Caco-2 (cell line): Measurements from ENCODE around the gene ASL. TPM values are rescaled to one million over a fixed set of nuclear protein-coding genes. Genes with fewer than 3 reads are reported as not detected.
"Not testable (repeated sequence)": the region's sequence is repeated elsewhere in the genome, so short reads cannot be mapped to it uniquely, and the experiment has no call there.

Source experiments
- BruUV-seq: library from RNA; stranded (reverse); fragments of 400-500 nt; replicated peaks from 2 replicates; lab custom pipeline; 2021; lab: Mats Ljungman, UMichigan
- CTCF ChIA-PET: fragments of 300-600 bp; sonication (Branson Sonifier 250); formaldehyde crosslinking; loops from one replicate; lab custom pipeline; 2022; ENCODE audit warnings: antibody characterized with exemption; lab: Charles Lee
- POLR2A ChIA-PET: fragments of 300-600 bp; sonication (Branson Sonifier 250); formaldehyde crosslinking; loops from one replicate; lab custom pipeline; 2022; ENCODE audit warnings: antibody characterized with exemption; lab: Charles Lee
- DNase-seq, 2 experiments: peaks; one replicate each; pipeline versions ENCODE4 v3.0.0 to v3.0.0-alpha.2; 2020 to 2022
- H3K27me3 ChIP-seq: replicated peaks from 2 replicates; pipeline ENCODE4 v1.6.0; 2011; ENCODE audit warnings: low read length; ENCODE audit not compliant: control insufficient read depth, insufficient read depth
- H3K36me3 ChIP-seq: 2 replicates; pipeline ENCODE4 v1.5.1; 2011; ENCODE audit warnings: low read length; ENCODE audit not compliant: control insufficient read depth, insufficient read depth
- H3K4me1 ChIP-seq: fragments of 250-450 bp; sonication (Bioruptor Pico); 2 replicates; pipeline ENCODE4 v1.5.1; 2020; ENCODE audit warnings: mild to moderate bottlenecking
- H3K4me3 ChIP-seq: 2 replicates; pipeline ENCODE4 v1.5.1; 2011; ENCODE audit warnings: low read depth, mild to moderate bottlenecking, control low read depth, low read length
- H3K9me3 ChIP-seq: fragments of 250-450 bp; sonication (Bioruptor Pico); 2 replicates; pipeline ENCODE4 v1.5.1; 2020; ENCODE audit warnings: mild to moderate bottlenecking, moderate library complexity
- H3K27ac Mint-ChIP-seq: one replicate; pipeline ENCODE4 v1.8.0; 2022; ENCODE audit warnings: mixed read lengths; ENCODE audit not compliant: unreplicated experiment
- H3K27me3 Mint-ChIP-seq: one replicate; pipeline ENCODE4 v1.8.0; 2022; ENCODE audit warnings: mixed read lengths; ENCODE audit not compliant: insufficient read depth, unreplicated experiment
- H3K36me3 Mint-ChIP-seq: one replicate; pipeline ENCODE4 v1.8.0; 2022; ENCODE audit warnings: mild to moderate bottlenecking, mixed read lengths; ENCODE audit not compliant: insufficient read depth, unreplicated experiment
- H3K4me1 Mint-ChIP-seq: one replicate; pipeline ENCODE4 v1.8.0; 2022; ENCODE audit warnings: low read depth, mixed read lengths; ENCODE audit not compliant: unreplicated experiment
- H3K4me3 Mint-ChIP-seq: one replicate; pipeline ENCODE4 v1.8.0; 2022; ENCODE audit warnings: mild to moderate bottlenecking, moderate library complexity, mixed read lengths; ENCODE audit not compliant: unreplicated experiment
- H3K9me3 Mint-ChIP-seq: one replicate; pipeline ENCODE4 v1.8.0; 2022; ENCODE audit warnings: mixed read lengths; ENCODE audit not compliant: unreplicated experiment
- intact Hi-C: fragments of 100-400 bp; cut with micrococcal nuclease; formaldehyde crosslinking; loops from one replicate; pipeline ENCODE4 v1.10.0; 2022; ENCODE audit not compliant: unreplicated experiment
- total RNA-seq: library from RNA; stranded (reverse); gene quantifications from 2 replicates; pipeline ENCODE4 v1.2.3, GENCODE V29; 2022
- TF ChIP-seq, protein P1 (sequence below), 2 experiments: fragments of 200-600 bp in 1 of 2; IDR thresholded peaks; 1 replicate in 1 of 2; 2 replicates in 1 of 2; pipeline versions ENCODE4 v1.5.1 to v1.8.0; 2011 to 2022; ENCODE audit warnings: antibody characterized with exemption in 1 of 2, control low read depth in 1 of 2, inconsistent platforms in 1 of 2, low read depth in 1 of 2, low read length in 1 of 2, mild to moderate bottlenecking in 1 of 2, moderate library complexity in 1 of 2; ENCODE audit not compliant: insufficient read depth in 1 of 2, severe bottlenecking in 1 of 2, unreplicated experiment in 1 of 2

The ASL gene
- total RNA-seq, 1 experiment from 2014 or later: 54.9 TPM

GRCh38 chr7:66105263-66105748 lies 29.7 kb downstream of the ASL start:
- CTCF ChIA-PET: no interaction called here
- no peaks in the 10 kb centered on the region for H3K9me3 Mint-ChIP-seq
- no peaks in the 10 kb centered on the region for H3K36me3 Mint-ChIP-seq
- BruUV-seq: no TSS peak
- no peaks in the 10 kb centered on the region for H3K9me3 ChIP-seq
- TF ChIP-seq, protein P1, sequence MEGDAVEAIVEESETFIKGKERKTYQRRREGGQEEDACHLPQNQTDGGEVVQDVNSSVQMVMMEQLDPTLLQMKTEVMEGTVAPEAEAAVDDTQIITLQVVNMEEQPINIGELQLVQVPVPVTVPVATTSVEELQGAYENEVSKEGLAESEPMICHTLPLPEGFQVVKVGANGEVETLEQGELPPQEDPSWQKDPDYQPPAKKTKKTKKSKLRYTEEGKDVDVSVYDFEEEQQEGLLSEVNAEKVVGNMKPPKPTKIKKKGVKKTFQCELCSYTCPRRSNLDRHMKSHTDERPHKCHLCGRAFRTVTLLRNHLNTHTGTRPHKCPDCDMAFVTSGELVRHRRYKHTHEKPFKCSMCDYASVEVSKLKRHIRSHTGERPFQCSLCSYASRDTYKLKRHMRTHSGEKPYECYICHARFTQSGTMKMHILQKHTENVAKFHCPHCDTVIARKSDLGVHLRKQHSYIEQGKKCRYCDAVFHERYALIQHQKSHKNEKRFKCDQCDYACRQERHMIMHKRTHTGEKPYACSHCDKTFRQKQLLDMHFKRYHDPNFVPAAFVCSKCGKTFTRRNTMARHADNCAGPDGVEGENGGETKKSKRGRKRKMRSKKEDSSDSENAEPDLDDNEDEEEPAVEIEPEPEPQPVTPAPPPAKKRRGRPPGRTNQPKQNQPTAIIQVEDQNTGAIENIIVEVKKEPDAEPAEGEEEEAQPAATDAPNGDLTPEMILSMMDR (IDR thresholded peaks at IDR 0.05; ENCODE audit: insufficient read depth in 1 of 2, low read depth in 1 of 2, low read length in 1 of 2, severe bottlenecking in 1 of 2, unreplicated experiment in 1 of 2): no peak
- no peak for DNase-seq
- no peaks in the 10 kb centered on the region for H3K27me3 ChIP-seq
- H3K27ac Mint-ChIP-seq: no peak overlapping the region
- no peaks in the 10 kb centered on the region for H3K36me3 ChIP-seq
- POLR2A ChIA-PET: no interaction called here
- H3K4me1 Mint-ChIP-seq: no peaks in the 10 kb centered on the region
- intact Hi-C loops: no loop called here
- no peak overlapping the region for H3K4me3 ChIP-seq
- no peak overlapping the region for H3K4me3 Mint-ChIP-seq
- H3K27me3 Mint-ChIP-seq: no peaks in the 10 kb centered on the region
- H3K4me1 ChIP-seq: no peaks in the 10 kb centered on the region

GRCh38 chr7:66108410-66108809 lies 32.8 kb downstream of the ASL start:
- H3K4me1 Mint-ChIP-seq, DNase-seq, H3K9me3 Mint-ChIP-seq, H3K27ac Mint-ChIP-seq, intact Hi-C loops, H3K27me3 Mint-ChIP-seq, BruUV-seq, H3K9me3 ChIP-seq, H3K4me3 ChIP-seq, H3K4me3 Mint-ChIP-seq, H3K36me3 ChIP-seq, H3K4me1 ChIP-seq, H3K27me3 ChIP-seq, H3K36me3 Mint-ChIP-seq: not testable (repeated sequence)
- ChIA-PET CTCF (interaction anchor here (0.7 kb wide), 1 partner anchor 26 kb away, joined by 9 read pairs; no protein-coding TSS in a partner anchor), POLR2A (interaction anchor here (0.6 kb wide), 1 partner anchor 130 kb away, joined by 3 read pairs; no protein-coding TSS in a partner anchor)

GRCh38 chr7:66110856-66111255 lies 35.2 kb downstream of the ASL start:
- H3K4me3 Mint-ChIP-seq: no peak overlapping the region
- Histone ChIP-seq H3K36me3 (no peaks in the 10 kb centered on the region; the same call in 1 of the 2 replicates), H3K27me3 (no peaks in the 10 kb centered on the region), H3K9me3 (no peaks in the 10 kb centered on the region), H3K4me1 (peaks cover 8% of the 10 kb centered on the region), H3K4me3 (no peak overlapping the region)
- no peaks in the 10 kb centered on the region for H3K27me3 Mint-ChIP-seq
- H3K9me3 Mint-ChIP-seq: no peaks in the 10 kb centered on the region
- no peak overlapping the region for H3K27ac Mint-ChIP-seq
- intact Hi-C loops: no loop called here
- DNase-seq: no peak
- ChIA-PET CTCF (no interaction called here), POLR2A (interaction anchor here (0.7 kb wide), 1 partner anchor 10 kb away, joined by 3 read pairs; no protein-coding TSS in a partner anchor)
- peaks cover 18% of the 10 kb centered on the region for H3K36me3 Mint-ChIP-seq
- BruUV-seq: no TSS peak
- TF ChIP-seq, protein P1 (IDR thresholded peaks at IDR 0.05; ENCODE audit: insufficient read depth in 1 of 2, low read depth in 1 of 2, low read length in 1 of 2, severe bottlenecking in 1 of 2, unreplicated experiment in 1 of 2): no peak
- no peaks in the 10 kb centered on the region for H3K4me1 Mint-ChIP-seq
